Vagina (tissue), 2 donors: ENCODE measurements around the gene BCL3. TPM values are rescaled to one million over a fixed set of nuclear protein-coding genes. Genes with fewer than 3 reads are reported as not detected.

Experiments used
- DNase-seq, 2 donors: peaks; one replicate each; pipeline ENCODE4 v3.0.0-alpha.2; 2017; ENCODE audit errors: extremely low spot score in 2 of 2
- H3K27ac ChIP-seq: fragments of 200-600 bp; sonication (generic); one replicate; pipeline ENCODE4 v1.5.1; 2019
- H3K27me3 ChIP-seq: fragments of 200-600 bp; sonication (generic); one replicate; pipeline ENCODE4 v1.5.1; 2019
- H3K36me3 ChIP-seq, 2 donors: fragments of 200-600 bp; sonication (generic); one replicate each; pipeline ENCODE4 v1.5.1; 2017 to 2019
- H3K4me1 ChIP-seq: fragments of 200-600 bp; sonication (generic); one replicate; pipeline ENCODE4 v1.5.1; 2019
- H3K4me3 ChIP-seq, 2 donors: fragments of 200-600 bp; sonication (generic); 1 replicate in 1 of 2; 2 replicates in 1 of 2; pipeline ENCODE4 v1.5.1; 2016 to 2019
- H3K9me3 ChIP-seq: fragments of 200-600 bp; sonication (generic); one replicate; pipeline ENCODE4 v1.5.1; 2019
- POLR2A ChIP-seq, 2 donors: fragments of 450-650 bp; IDR thresholded peaks; one replicate each; pipeline ENCODE4 v1.6.1; 2017; ENCODE audit warnings: antibody characterized with exemption in 2 of 2, mild to moderate bottlenecking in 2 of 2, moderate library complexity in 2 of 2
- POLR2AphosphoS5 ChIP-seq, 2 donors: sonication (generic); formaldehyde crosslinking; IDR thresholded peaks; one replicate each; pipeline ENCODE4 v1.9.0; 2017; ENCODE audit warnings: antibody characterized with exemption in 2 of 2, mild to moderate bottlenecking in 2 of 2, low read depth in 1 of 2; ENCODE audit not compliant: insufficient read depth in 1 of 2
- intact Hi-C: fragments of 100-400 bp; cut with DNase I; formaldehyde crosslinking; loops from one replicate; pipeline ENCODE4 v1.15.1; 2023
- total RNA-seq: library from RNA; depleted of rRNA; stranded (reverse); fragments of >200 nt; gene quantifications from one replicate; pipeline ENCODE4 v1.2.3, GENCODE V29; 2016
- TF ChIP-seq, protein P1 (sequence below), 3 experiments: fragments of 450-650 bp in 2 of 3; fragments of 200-600 bp in 1 of 3; sonication (generic) in 1 of 3; IDR thresholded peaks; one replicate each; pipeline ENCODE4 v1.5.1; 2017 to 2019; ENCODE audit warnings: antibody characterized with exemption in 3 of 3, mild to moderate bottlenecking in 2 of 3, moderate library complexity in 2 of 3

Gene BCL3
- total RNA-seq, 1 donor from 2014 or later: 86.9 TPM

GRCh38 chr19:44731622-44732021 is 16.9 kb upstream of the BCL3 start:
- TF ChIP-seq POLR2AphosphoS5 (IDR thresholded peaks at IDR 0.05; ENCODE audit: insufficient read depth in 1 of 2, low read depth in 1 of 2) (no peak), POLR2A (IDR thresholded peaks at IDR 0.05) (no peak)
- TF ChIP-seq, protein P1, sequence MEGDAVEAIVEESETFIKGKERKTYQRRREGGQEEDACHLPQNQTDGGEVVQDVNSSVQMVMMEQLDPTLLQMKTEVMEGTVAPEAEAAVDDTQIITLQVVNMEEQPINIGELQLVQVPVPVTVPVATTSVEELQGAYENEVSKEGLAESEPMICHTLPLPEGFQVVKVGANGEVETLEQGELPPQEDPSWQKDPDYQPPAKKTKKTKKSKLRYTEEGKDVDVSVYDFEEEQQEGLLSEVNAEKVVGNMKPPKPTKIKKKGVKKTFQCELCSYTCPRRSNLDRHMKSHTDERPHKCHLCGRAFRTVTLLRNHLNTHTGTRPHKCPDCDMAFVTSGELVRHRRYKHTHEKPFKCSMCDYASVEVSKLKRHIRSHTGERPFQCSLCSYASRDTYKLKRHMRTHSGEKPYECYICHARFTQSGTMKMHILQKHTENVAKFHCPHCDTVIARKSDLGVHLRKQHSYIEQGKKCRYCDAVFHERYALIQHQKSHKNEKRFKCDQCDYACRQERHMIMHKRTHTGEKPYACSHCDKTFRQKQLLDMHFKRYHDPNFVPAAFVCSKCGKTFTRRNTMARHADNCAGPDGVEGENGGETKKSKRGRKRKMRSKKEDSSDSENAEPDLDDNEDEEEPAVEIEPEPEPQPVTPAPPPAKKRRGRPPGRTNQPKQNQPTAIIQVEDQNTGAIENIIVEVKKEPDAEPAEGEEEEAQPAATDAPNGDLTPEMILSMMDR (IDR thresholded peaks at IDR 0.05): no peak
- Histone ChIP-seq H3K9me3 (no peaks in the 10 kb centered on the region), H3K27me3 (no peaks in the 10 kb centered on the region), H3K36me3 (no peaks in the 10 kb centered on the region), H3K4me3 (no peak overlapping the region), H3K4me1 (no peaks in the 10 kb centered on the region), H3K27ac (no peak overlapping the region)
- no peak for DNase-seq
- intact Hi-C loops: no loop called here

DNA sequence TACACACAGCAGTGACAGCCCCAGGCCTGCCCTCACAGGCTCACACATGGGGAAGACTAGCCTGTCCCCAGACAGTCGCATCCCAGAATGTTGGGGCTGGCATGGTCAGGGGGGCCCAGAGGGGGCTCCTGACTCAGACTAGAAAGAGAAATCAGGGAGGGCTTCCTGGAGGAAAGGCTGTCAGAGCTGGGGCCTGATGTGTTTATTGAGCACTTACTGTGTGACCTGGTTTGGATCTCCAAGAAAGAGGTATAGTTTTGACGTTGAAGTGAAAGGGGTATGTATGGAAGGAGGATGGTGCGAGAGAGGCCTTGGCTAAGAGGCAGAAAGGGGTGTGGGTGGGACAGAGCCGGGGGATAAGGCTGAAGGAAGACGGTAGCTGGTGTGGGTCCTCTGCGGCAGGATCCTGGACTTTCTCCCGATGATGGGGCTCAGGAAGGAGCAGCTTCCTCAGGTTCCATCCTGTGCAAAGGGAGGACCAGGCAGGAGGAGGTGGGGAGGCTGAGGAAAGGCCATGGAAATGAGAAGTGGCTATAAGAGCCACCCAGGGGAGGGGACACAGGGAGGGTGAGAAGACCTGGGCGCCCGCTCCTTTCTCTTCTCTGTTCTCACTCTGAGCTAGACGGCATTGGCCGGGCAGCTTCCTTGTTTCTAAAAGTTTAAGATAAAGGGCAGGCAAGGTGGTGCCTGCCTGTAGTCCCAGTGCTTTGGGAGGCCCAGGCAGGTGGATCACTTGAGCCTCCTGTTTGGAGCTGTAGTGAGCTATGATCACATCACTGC is 16.1 kb upstream of the BCL3 start:
- H3K36me3 ChIP-seq: no peaks in the 10 kb centered on the region
- DNase-seq: no peak
- H3K27ac ChIP-seq: no peak overlapping the region
- TF ChIP-seq POLR2AphosphoS5 (IDR thresholded peaks at IDR 0.05; ENCODE audit: insufficient read depth in 1 of 2, low read depth in 1 of 2) (no peak), POLR2A (IDR thresholded peaks at IDR 0.05) (no peak)
- TF ChIP-seq, protein P1 (IDR thresholded peaks at IDR 0.05): no peak
- H3K27me3 ChIP-seq: no peaks in the 10 kb centered on the region
- intact Hi-C loops: no loop called here
- H3K9me3 ChIP-seq: no peaks in the 10 kb centered on the region
- no peaks in the 10 kb centered on the region for H3K4me1 ChIP-seq
- H3K4me3 ChIP-seq: no peak overlapping the region

DNA sequence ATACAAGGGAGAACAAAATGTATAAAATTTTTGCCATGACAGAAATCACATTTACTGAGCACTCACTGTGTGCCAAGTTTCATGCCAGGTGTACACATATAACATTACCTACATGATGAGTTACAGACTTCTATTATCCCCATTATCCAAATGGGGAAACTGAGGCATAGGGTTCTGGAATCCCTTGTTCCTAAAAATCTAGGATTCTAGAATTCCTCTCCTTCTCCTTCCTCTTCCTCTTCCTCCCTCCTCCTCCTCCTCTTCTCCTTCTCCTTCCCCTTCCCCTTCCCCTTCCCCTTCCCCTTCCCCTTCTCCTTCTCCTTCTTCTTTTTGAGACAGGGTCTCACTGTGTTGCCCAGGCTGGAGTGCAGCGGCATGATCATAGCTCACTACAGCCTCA is 14.2 kb upstream of the BCL3 start:
- Histone ChIP-seq H3K27ac (no peak overlapping the region), H3K36me3 (no peaks in the 10 kb centered on the region), H3K9me3 (no peaks in the 10 kb centered on the region), H3K27me3 (no peaks in the 10 kb centered on the region), H3K4me3 (no peak overlapping the region), H3K4me1 (no peaks in the 10 kb centered on the region)
- DNase-seq: no peak
- TF ChIP-seq POLR2AphosphoS5 (IDR thresholded peaks at IDR 0.05; ENCODE audit: insufficient read depth in 1 of 2, low read depth in 1 of 2) (no peak), POLR2A (IDR thresholded peaks at IDR 0.05) (no peak)
- TF ChIP-seq, protein P1 (IDR thresholded peaks at IDR 0.05): no peak
- intact Hi-C loops: no loop called here

- no peak for DNase-seq
- Histone ChIP-seq H3K4me1 (no peaks in the 10 kb centered on the region), H3K27ac (no peak overlapping the region), H3K9me3 (no peaks in the 10 kb centered on the region), H3K27me3 (no peaks in the 10 kb centered on the region), H3K36me3 (no peaks in the 10 kb centered on the region), H3K4me3 (no peak overlapping the region)
- intact Hi-C loops: no loop called here
- TF ChIP-seq POLR2A (IDR thresholded peaks at IDR 0.05) (no peak), POLR2AphosphoS5 (IDR thresholded peaks at IDR 0.05; ENCODE audit: insufficient read depth in 1 of 2, low read depth in 1 of 2) (no peak)
- TF ChIP-seq, protein P1 (IDR thresholded peaks at IDR 0.05): no peak
Observed at GRCh38 chr19:44735011-44735410, 13.5 kb upstream of the BCL3 start.
